ENCODE data around the gene PARN. TPM values are rescaled to one million over a fixed set of nuclear protein-coding genes. Genes with fewer than 3 reads are reported as not detected.

PARN gene
- total and polyA plus RNA-seq, 2 of the 4 experiments (the other 2 are of a cell fraction) = 24.6 to 25.1 TPM

DNA sequence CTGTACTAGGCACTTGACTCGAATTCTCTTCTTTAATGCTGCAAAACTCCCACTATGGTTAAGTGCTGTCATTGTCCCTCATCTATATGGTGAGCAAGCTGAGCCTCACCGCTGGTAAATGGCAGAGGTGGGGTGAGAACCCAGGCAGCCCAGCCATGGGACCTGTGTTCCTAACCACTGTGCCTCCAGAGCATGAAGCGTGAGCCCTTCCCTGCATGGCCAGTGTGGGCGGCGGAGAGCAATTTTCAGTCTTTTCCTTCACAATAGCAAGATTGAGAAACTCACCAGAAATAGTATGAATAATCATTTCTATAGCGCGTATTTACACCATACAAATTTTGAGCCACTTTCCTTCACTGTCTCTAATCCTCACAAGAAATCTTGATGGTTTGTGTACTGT is 11.9 kb upstream of the PARN start:
- BruUV-seq (replicated peaks) = no TSS peak
- no peaks in the 10 kb centered on the region for H3K27me3 ChIP-seq (ENCODE audit: control insufficient read depth, insufficient read depth, low read length)
- no peaks in the 10 kb centered on the region; the same call in 1 of the 2 replicates for H3K9me1 ChIP-seq (ENCODE audit: insufficient read depth, low read length)
- no peak overlapping the region for H3K23ac ChIP-seq (ENCODE audit: low read depth, low read length)
- no peak overlapping the region for H3K9ac ChIP-seq (ENCODE audit: low read depth, low read length)
- no peak overlapping the region for H3K56ac ChIP-seq (ENCODE audit: extremely low read depth, insufficient read depth, low read length)
- no peak overlapping the region for H2AK9ac ChIP-seq (replicated peaks; ENCODE audit: low read depth, low read length, poor library complexity)
- peaks cover 55% of the 10 kb centered on the region for H4K20me1 ChIP-seq (ENCODE audit: insufficient read depth, low read length)
- no peak overlapping the region for H3K14ac ChIP-seq (replicated peaks; ENCODE audit: low read depth, low read length)
- no peaks in the 10 kb centered on the region for H3K4me1 ChIP-seq (ENCODE audit: control insufficient read depth, insufficient read depth, low read length)
- H4K91ac ChIP-seq (ENCODE audit: insufficient read depth, low read depth, low read length) = no peak overlapping the region
- no peaks in the 10 kb centered on the region for H3K9me3 ChIP-seq (ENCODE audit: control insufficient read depth, insufficient read depth, low read length)
- WGBS, 2 experiments (ENCODE audit: extremely low coverage in 2 of 2, insufficient read length in 1 of 2) = 80% methylated on average over 1 of the region's 7 CpGs; no CpG with 5 or more reads in 1 of the 2 experiments
- ChIA-PET CTCF (interaction anchor here (0.6 kb wide), 1 partner anchor 13 kb away, joined by 6 read pairs; no protein-coding TSS in a partner anchor), POLR2A (ENCODE audit: unreplicated experiment) (no interaction called here)
- H2BK20ac ChIP-seq (ENCODE audit: low read depth, low read length) = no peak overlapping the region
- peaks cover 36% of the 10 kb centered on the region for H3K36me3 ChIP-seq (ENCODE audit: control insufficient read depth, insufficient read depth, low read length)
- TF ChIP-seq CEBPB (IDR thresholded peaks at IDR 0.05; ENCODE audit: low read depth, low read length) (no peak), RAD21 (IDR thresholded peaks at IDR 0.05; ENCODE audit: low read length) (no peak), RCOR1 (IDR thresholded peaks at IDR 0.05; ENCODE audit: insufficient replicate concordance, low read length) (no peak), MXI1 (IDR thresholded peaks at IDR 0.05; ENCODE audit: borderline replicate concordance, low read depth, low read length) (no peak), MAZ (IDR thresholded peaks at IDR 0.05; ENCODE audit: borderline replicate concordance, low read depth, low read length) (no peak)
- TF ChIP-seq, protein P1, sequence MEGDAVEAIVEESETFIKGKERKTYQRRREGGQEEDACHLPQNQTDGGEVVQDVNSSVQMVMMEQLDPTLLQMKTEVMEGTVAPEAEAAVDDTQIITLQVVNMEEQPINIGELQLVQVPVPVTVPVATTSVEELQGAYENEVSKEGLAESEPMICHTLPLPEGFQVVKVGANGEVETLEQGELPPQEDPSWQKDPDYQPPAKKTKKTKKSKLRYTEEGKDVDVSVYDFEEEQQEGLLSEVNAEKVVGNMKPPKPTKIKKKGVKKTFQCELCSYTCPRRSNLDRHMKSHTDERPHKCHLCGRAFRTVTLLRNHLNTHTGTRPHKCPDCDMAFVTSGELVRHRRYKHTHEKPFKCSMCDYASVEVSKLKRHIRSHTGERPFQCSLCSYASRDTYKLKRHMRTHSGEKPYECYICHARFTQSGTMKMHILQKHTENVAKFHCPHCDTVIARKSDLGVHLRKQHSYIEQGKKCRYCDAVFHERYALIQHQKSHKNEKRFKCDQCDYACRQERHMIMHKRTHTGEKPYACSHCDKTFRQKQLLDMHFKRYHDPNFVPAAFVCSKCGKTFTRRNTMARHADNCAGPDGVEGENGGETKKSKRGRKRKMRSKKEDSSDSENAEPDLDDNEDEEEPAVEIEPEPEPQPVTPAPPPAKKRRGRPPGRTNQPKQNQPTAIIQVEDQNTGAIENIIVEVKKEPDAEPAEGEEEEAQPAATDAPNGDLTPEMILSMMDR (conservative IDR thresholded peaks at IDR 0.05; ENCODE audit: low read depth, low read length) = no peak
- TF ChIP-seq, protein P2, sequence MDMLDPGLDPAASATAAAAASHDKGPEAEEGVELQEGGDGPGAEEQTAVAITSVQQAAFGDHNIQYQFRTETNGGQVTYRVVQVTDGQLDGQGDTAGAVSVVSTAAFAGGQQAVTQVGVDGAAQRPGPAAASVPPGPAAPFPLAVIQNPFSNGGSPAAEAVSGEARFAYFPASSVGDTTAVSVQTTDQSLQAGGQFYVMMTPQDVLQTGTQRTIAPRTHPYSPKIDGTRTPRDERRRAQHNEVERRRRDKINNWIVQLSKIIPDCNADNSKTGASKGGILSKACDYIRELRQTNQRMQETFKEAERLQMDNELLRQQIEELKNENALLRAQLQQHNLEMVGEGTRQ (IDR thresholded peaks at IDR 0.05; ENCODE audit: low read depth, low read length) = no peak
- TF ChIP-seq, protein P3, sequence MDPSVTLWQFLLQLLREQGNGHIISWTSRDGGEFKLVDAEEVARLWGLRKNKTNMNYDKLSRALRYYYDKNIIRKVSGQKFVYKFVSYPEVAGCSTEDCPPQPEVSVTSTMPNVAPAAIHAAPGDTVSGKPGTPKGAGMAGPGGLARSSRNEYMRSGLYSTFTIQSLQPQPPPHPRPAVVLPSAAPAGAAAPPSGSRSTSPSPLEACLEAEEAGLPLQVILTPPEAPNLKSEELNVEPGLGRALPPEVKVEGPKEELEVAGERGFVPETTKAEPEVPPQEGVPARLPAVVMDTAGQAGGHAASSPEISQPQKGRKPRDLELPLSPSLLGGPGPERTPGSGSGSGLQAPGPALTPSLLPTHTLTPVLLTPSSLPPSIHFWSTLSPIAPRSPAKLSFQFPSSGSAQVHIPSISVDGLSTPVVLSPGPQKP (IDR thresholded peaks at IDR 0.05; ENCODE audit: borderline replicate concordance, low read depth, low read length) = no peak
- H2BK15ac ChIP-seq (ENCODE audit: low read depth, low read length) = no peak overlapping the region
- in situ Hi-C loops (cut with MboI; ENCODE audit: low sequenced_read_pairs) (loop anchor here (25.0 kb wide), 1 partner anchor 320 kb away; no protein-coding TSS in a partner anchor), intact Hi-C loops (cut with micrococcal nuclease) (loop anchor here (1.0 kb wide), 1 partner anchor 8 kb away; no protein-coding TSS in a partner anchor), dilution Hi-C loops (cut with HindIII; ENCODE audit: low sequenced_read_pairs, unreplicated experiment) (no loop called here)
- no peak overlapping the region for H2BK5ac ChIP-seq (ENCODE audit: low read depth, low read length, poor library complexity, severe bottlenecking)
- H3K27ac ChIP-seq (ENCODE audit: insufficient read depth, low read length) = no peak overlapping the region
- H3K4ac ChIP-seq (ENCODE audit: low read depth, low read length) = no peak overlapping the region
- H2BK120ac ChIP-seq (ENCODE audit: low read depth, low read length) = no peak overlapping the region
- H3K79me1 ChIP-seq (ENCODE audit: low read depth in 1 of 2, low read length in 2 of 2) = peaks cover 9 to 56% of the 10 kb centered on the region in 2 experiments
- DNase-seq (no peak), ATAC-seq (ENCODE audit: low read depth) (no peak)
- H4K8ac ChIP-seq (ENCODE audit: low read depth in 2 of 2, low read length in 2 of 2) = no peak overlapping the region
- no peak overlapping the region for H3K18ac ChIP-seq (ENCODE audit: low read depth, low read length)
- no peak overlapping the region for H2AK5ac ChIP-seq (ENCODE audit: low read depth, low read length)
- H3K4me3 ChIP-seq (ENCODE audit: insufficient read depth, low read depth, low read length) = no peak overlapping the region
- H3K4me2 ChIP-seq (ENCODE audit: low read depth, low read length) = no peak overlapping the region
- H4K5ac ChIP-seq (ENCODE audit: low read depth, low read length) = no peak overlapping the region
- H2AFZ ChIP-seq (replicated peaks; ENCODE audit: low read length, poor library complexity) = no peak overlapping the region
